Osteoblast (primary cell): ENCODE results near the gene PI4KA. TPM values are rescaled to one million over a fixed set of nuclear protein-coding genes. Genes with fewer than 3 reads are reported as not detected.

Experiments used
- DNase-seq: peaks from one replicate; pipeline ENCODE4 v3.0.0; 2011; ENCODE audit warnings: low spot score, mixed read lengths; ENCODE audit not compliant: insufficient read length; ENCODE audit errors: missing footprints
- H2AFZ ChIP-seq: 2 replicates; pipeline ENCODE4 v1.6.0; 2011; ENCODE audit warnings: mild to moderate bottlenecking, low read length
- H3K27ac ChIP-seq: 2 replicates; pipeline ENCODE4 v1.5.1; 2011; ENCODE audit warnings: mild to moderate bottlenecking, low read depth, low read length, moderate library complexity
- H3K27me3 ChIP-seq: 2 replicates; pipeline ENCODE4 v1.6.0; 2012; ENCODE audit warnings: mild to moderate bottlenecking, control low read depth, inconsistent platforms, low read length, moderate library complexity; ENCODE audit not compliant: insufficient read depth
- H3K36me3 ChIP-seq: 2 replicates; pipeline ENCODE4 v1.5.1; 2011; ENCODE audit warnings: mild to moderate bottlenecking, low read length, control low read depth, moderate library complexity; ENCODE audit not compliant: insufficient read depth
- H3K4me1 ChIP-seq: 2 replicates; pipeline ENCODE4 v1.5.1; 2011; ENCODE audit warnings: mild to moderate bottlenecking, low read length, control low read depth, moderate library complexity; ENCODE audit not compliant: insufficient read depth
- H3K4me2 ChIP-seq: 2 replicates; pipeline ENCODE4 v1.6.0; 2011; ENCODE audit warnings: mild to moderate bottlenecking, low read length; ENCODE audit not compliant: insufficient read depth
- H3K4me3 ChIP-seq: fragments of 200-600 bp; sonication (generic); 3 replicates; pipeline ENCODE4 v1.5.1; 2012; ENCODE audit warnings: mild to moderate bottlenecking, low read length, inconsistent platforms; ENCODE audit not compliant: insufficient read depth
- H3K79me2 ChIP-seq: 2 replicates; pipeline ENCODE4 v1.6.0; 2012; ENCODE audit warnings: mild to moderate bottlenecking, low read length, control low read depth, inconsistent platforms; ENCODE audit not compliant: insufficient read depth
- H3K9me3 ChIP-seq: 2 replicates; pipeline ENCODE4 v1.5.1; 2011; ENCODE audit warnings: low read depth, low read length, control low read depth
- H4K20me1 ChIP-seq: 2 replicates; pipeline ENCODE4 v1.6.0; 2012; ENCODE audit warnings: mild to moderate bottlenecking, low read length, control low read depth; ENCODE audit not compliant: insufficient read depth
- total RNA-seq: library from RNA; depleted of rRNA; stranded (reverse); fragments of >200 nt; gene quantifications from 2 replicates; pipeline ENCODE4 v1.2.3, GENCODE V29; 2012
- TF ChIP-seq, protein P1 (sequence below): IDR thresholded peaks from 2 replicates; pipeline ENCODE4 v1.5.1; 2011; ENCODE audit warnings: mild to moderate bottlenecking, low read depth, low read length, moderate library complexity; ENCODE audit errors: extremely low read depth

Gene PI4KA
- total RNA-seq, 1 donor: 61.9 TPM

- no peaks in the 10 kb centered on the region for H4K20me1 ChIP-seq
- H3K36me3 ChIP-seq: no peaks in the 10 kb centered on the region
- H3K27ac ChIP-seq: no peak overlapping the region
- no peak overlapping the region for H3K4me3 ChIP-seq
- H3K4me1 ChIP-seq: no peaks in the 10 kb centered on the region
- DNase-seq: no peak
- peaks cover 51% of the 10 kb centered on the region for H3K27me3 ChIP-seq
- H2AFZ ChIP-seq: no peak overlapping the region
- no peaks in the 10 kb centered on the region for H3K9me3 ChIP-seq
- H3K4me2 ChIP-seq: no peak overlapping the region
- TF ChIP-seq, protein P1, sequence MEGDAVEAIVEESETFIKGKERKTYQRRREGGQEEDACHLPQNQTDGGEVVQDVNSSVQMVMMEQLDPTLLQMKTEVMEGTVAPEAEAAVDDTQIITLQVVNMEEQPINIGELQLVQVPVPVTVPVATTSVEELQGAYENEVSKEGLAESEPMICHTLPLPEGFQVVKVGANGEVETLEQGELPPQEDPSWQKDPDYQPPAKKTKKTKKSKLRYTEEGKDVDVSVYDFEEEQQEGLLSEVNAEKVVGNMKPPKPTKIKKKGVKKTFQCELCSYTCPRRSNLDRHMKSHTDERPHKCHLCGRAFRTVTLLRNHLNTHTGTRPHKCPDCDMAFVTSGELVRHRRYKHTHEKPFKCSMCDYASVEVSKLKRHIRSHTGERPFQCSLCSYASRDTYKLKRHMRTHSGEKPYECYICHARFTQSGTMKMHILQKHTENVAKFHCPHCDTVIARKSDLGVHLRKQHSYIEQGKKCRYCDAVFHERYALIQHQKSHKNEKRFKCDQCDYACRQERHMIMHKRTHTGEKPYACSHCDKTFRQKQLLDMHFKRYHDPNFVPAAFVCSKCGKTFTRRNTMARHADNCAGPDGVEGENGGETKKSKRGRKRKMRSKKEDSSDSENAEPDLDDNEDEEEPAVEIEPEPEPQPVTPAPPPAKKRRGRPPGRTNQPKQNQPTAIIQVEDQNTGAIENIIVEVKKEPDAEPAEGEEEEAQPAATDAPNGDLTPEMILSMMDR: no peak
- no peaks in the 10 kb centered on the region for H3K79me2 ChIP-seq
Measured at GRCh38 chr22:20674998-20675397, 183.6 kb downstream of the PI4KA start.

- DNase-seq: no peak
- Histone ChIP-seq H3K4me2 (no peak overlapping the region), H3K36me3 (no peaks in the 10 kb centered on the region), H3K79me2 (no peaks in the 10 kb centered on the region), H4K20me1 (no peaks in the 10 kb centered on the region), H3K27ac (no peak overlapping the region), H3K27me3 (peaks cover 51% of the 10 kb centered on the region), H3K9me3 (no peaks in the 10 kb centered on the region), H3K4me3 (no peak overlapping the region), H3K4me1 (no peaks in the 10 kb centered on the region), H2AFZ (no peak overlapping the region)
- TF ChIP-seq, protein P1: no peak
Measured at GRCh38 chr22:20673295-20674195, 185.1 kb downstream of the PI4KA start.

GRCh38 chr22:20672732-20673131 is 185.9 kb downstream of the PI4KA start:
- Histone ChIP-seq H3K36me3 (no peaks in the 10 kb centered on the region), H3K4me1 (no peaks in the 10 kb centered on the region), H3K9me3 (no peaks in the 10 kb centered on the region), H3K4me2 (no peak overlapping the region), H3K4me3 (no peak overlapping the region), H4K20me1 (no peaks in the 10 kb centered on the region), H3K79me2 (no peaks in the 10 kb centered on the region), H2AFZ (no peak overlapping the region), H3K27ac (no peak overlapping the region), H3K27me3 (peaks cover 49% of the 10 kb centered on the region)
- TF ChIP-seq, protein P1: no peak
- DNase-seq: no peak

- no peak overlapping the region for H3K4me3 ChIP-seq
- H2AFZ ChIP-seq: no peak overlapping the region
- H3K4me2 ChIP-seq: no peak overlapping the region
- no peaks in the 10 kb centered on the region for H3K4me1 ChIP-seq
- TF ChIP-seq, protein P1: no peak
- peaks cover 49% of the 10 kb centered on the region for H3K27me3 ChIP-seq
- H3K9me3 ChIP-seq: no peaks in the 10 kb centered on the region
- H3K27ac ChIP-seq: no peak overlapping the region
- DNase-seq: no peak
- H4K20me1 ChIP-seq: no peaks in the 10 kb centered on the region
- no peaks in the 10 kb centered on the region for H3K79me2 ChIP-seq
- H3K36me3 ChIP-seq: no peaks in the 10 kb centered on the region
Measured at GRCh38 chr22:20672082-20672424, 186.6 kb downstream of the PI4KA start.
